Stomach smooth muscle (tissue), 2 donors: ENCODE measurements around the gene ABCF1.
"Not testable (repeated sequence)": the region's sequence is repeated elsewhere in the genome, so short reads cannot be mapped to it uniquely, and the experiment has no call there.

ENCODE experiments used
- H3K27ac ChIP-seq: one replicate; pipeline ENCODE4 v1.7.0; 2013; ENCODE audit warnings: mild to moderate bottlenecking, low read length, inconsistent platforms
- H3K27me3 ChIP-seq, 2 donors: one replicate each; pipeline ENCODE4 v1.7.0; 2013; ENCODE audit warnings: low read length in 2 of 2; ENCODE audit not compliant: insufficient read depth in 2 of 2, control insufficient read depth in 1 of 2
- H3K36me3 ChIP-seq, 2 donors: one replicate each; pipeline ENCODE4 v1.7.0; 2013; ENCODE audit warnings: low read length in 2 of 2; ENCODE audit not compliant: control insufficient read depth in 2 of 2, insufficient read depth in 2 of 2
- H3K4me1 ChIP-seq: one replicate; pipeline ENCODE4 v1.7.0; 2013; ENCODE audit warnings: low read length; ENCODE audit not compliant: control insufficient read depth, insufficient read depth
- H3K4me3 ChIP-seq, 2 donors: one replicate each; pipeline ENCODE4 v1.7.0; 2013; ENCODE audit warnings: low read length in 2 of 2
- H3K9ac ChIP-seq, 2 donors: one replicate each; pipeline ENCODE4 v1.7.0; 2013; ENCODE audit warnings: low read length in 2 of 2, mild to moderate bottlenecking in 1 of 2
- H3K9me3 ChIP-seq, 2 donors: one replicate each; pipeline ENCODE4 v1.7.0; 2013; ENCODE audit warnings: low read length in 2 of 2; ENCODE audit not compliant: control insufficient read depth in 2 of 2
- donor health status: healthy.
- donor health status: Pancreatic carcinoma.

Gene ABCF1

GRCh38 chr6:30583921-30584320 lies 12.7 kb downstream of the ABCF1 start:
- H3K27me3 ChIP-seq: no peaks in the 10 kb centered on the region
- no peak overlapping the region for H3K4me3 ChIP-seq
- H3K9me3 ChIP-seq: no peaks in the 10 kb centered on the region
- no peaks in the 10 kb centered on the region for H3K4me1 ChIP-seq
- peaks cover 73 to 74% of the 10 kb centered on the region in 2 donors for H3K36me3 ChIP-seq
- no peak overlapping the region for H3K27ac ChIP-seq
- no peak overlapping the region for H3K9ac ChIP-seq

GRCh38 chr6:30589754-30590358 lies 18.6 kb downstream of the ABCF1 start:
- Histone ChIP-seq H3K9me3 (no peaks in the 10 kb centered on the region), H3K27me3 (no peaks in the 10 kb centered on the region), H3K4me1 (no peaks in the 10 kb centered on the region), H3K4me3 (no peak overlapping the region), H3K36me3 (peaks cover 58 to 60% of the 10 kb centered on the region in 2 donors), H3K27ac (no peak overlapping the region), H3K9ac (no peak overlapping the region)

GRCh38 chr6:30590509-30590908 lies 19.3 kb downstream of the ABCF1 start:
- Histone ChIP-seq H3K9me3 (no peaks in the 10 kb centered on the region), H3K27me3 (no peaks in the 10 kb centered on the region), H3K9ac (no peak overlapping the region), H3K4me1 (no peaks in the 10 kb centered on the region), H3K27ac (peak overlapping the region; percentile 6), H3K36me3 (peaks cover 52 to 54% of the 10 kb centered on the region in 2 donors), H3K4me3 (no peak overlapping the region)

- peak overlapping the region; percentile 6 for H3K27ac ChIP-seq
- no peak overlapping the region for H3K4me3 ChIP-seq
- no peaks in the 10 kb centered on the region for H3K27me3 ChIP-seq
- no peaks in the 10 kb centered on the region for H3K9me3 ChIP-seq
- peaks cover 47 to 49% of the 10 kb centered on the region in 2 donors for H3K36me3 ChIP-seq
- H3K9ac ChIP-seq: no peak overlapping the region
- H3K4me1 ChIP-seq: no peaks in the 10 kb centered on the region
Measured at GRCh38 chr6:30591008-30591407, 19.8 kb downstream of the ABCF1 start.

GRCh38 chr6:30592287-30592686 lies 21.0 kb downstream of the ABCF1 start:
- H3K36me3 ChIP-seq: peaks cover 39 to 40% of the 10 kb centered on the region in 2 donors
- H3K9ac ChIP-seq: no peak overlapping the region
- H3K4me3 ChIP-seq: no peak overlapping the region
- no peaks in the 10 kb centered on the region for H3K4me1 ChIP-seq
- no peaks in the 10 kb centered on the region for H3K9me3 ChIP-seq
- no peaks in the 10 kb centered on the region for H3K27me3 ChIP-seq
- no peak overlapping the region for H3K27ac ChIP-seq

GRCh38 chr6:30597315-30598144 lies 26.3 kb downstream of the ABCF1 start:
- not testable (repeated sequence) for H3K4me3 ChIP-seq, H3K27ac ChIP-seq, H3K9me3 ChIP-seq, H3K27me3 ChIP-seq, H3K4me1 ChIP-seq
- peaks cover 28% of the 10 kb centered on the region in 2 donors for H3K36me3 ChIP-seq
- H3K9ac ChIP-seq: peak overlapping the region in 1 of 2 donors; percentile 55

GRCh38 chr6:30598912-30599624 lies 27.8 kb downstream of the ABCF1 start:
- H3K27me3 ChIP-seq: no peaks in the 10 kb centered on the region
- H3K4me1 ChIP-seq: no peaks in the 10 kb centered on the region
- peaks cover 41 to 43% of the 10 kb centered on the region in 2 donors for H3K36me3 ChIP-seq
- no peak overlapping the region for H3K27ac ChIP-seq
- H3K4me3 ChIP-seq: no peak overlapping the region
- no peaks in the 10 kb centered on the region for H3K9me3 ChIP-seq
- H3K9ac ChIP-seq: no peak overlapping the region

- peaks cover 45 to 48% of the 10 kb centered on the region in 2 donors for H3K36me3 ChIP-seq
Measured at GRCh38 chr6:30599625-30600324, 28.5 kb downstream of the ABCF1 start.

GRCh38 chr6:30600451-30600961 lies 29.3 kb downstream of the ABCF1 start:
- no peak overlapping the region for H3K4me3 ChIP-seq
- H3K4me1 ChIP-seq: no peaks in the 10 kb centered on the region
- no peaks in the 10 kb centered on the region for H3K9me3 ChIP-seq
- H3K27me3 ChIP-seq: no peaks in the 10 kb centered on the region
- no peak overlapping the region for H3K9ac ChIP-seq
- no peak overlapping the region for H3K27ac ChIP-seq
- peaks cover 51 to 54% of the 10 kb centered on the region in 2 donors for H3K36me3 ChIP-seq

More at GRCh38 chr6:30599625-30600324, 28.5 kb downstream of the ABCF1 start:
- no peak overlapping the region for H3K9ac ChIP-seq
- H3K9me3 ChIP-seq: no peaks in the 10 kb centered on the region
- H3K27ac ChIP-seq: no peak overlapping the region
- H3K4me3 ChIP-seq: no peak overlapping the region
- no peaks in the 10 kb centered on the region for H3K27me3 ChIP-seq
- no peaks in the 10 kb centered on the region for H3K4me1 ChIP-seq

- Histone ChIP-seq H3K36me3 (peaks cover 59 to 61% of the 10 kb centered on the region in 2 donors), H3K9me3 (no peaks in the 10 kb centered on the region), H3K4me3 (no peak overlapping the region), H3K27me3 (no peaks in the 10 kb centered on the region), H3K9ac (no peak overlapping the region), H3K27ac (no peak overlapping the region), H3K4me1 (no peaks in the 10 kb centered on the region)
Measured at GRCh38 chr6:30601436-30601814, 30.2 kb downstream of the ABCF1 start.
